ENCODE data around the gene LCP1. TPM values are rescaled to one million over a fixed set of nuclear protein-coding genes. Genes with fewer than 3 reads are reported as not detected.

LCP1 gene
- total RNA-seq, 1 experiment from 2014 or later, result 9.1 TPM

DNA sequence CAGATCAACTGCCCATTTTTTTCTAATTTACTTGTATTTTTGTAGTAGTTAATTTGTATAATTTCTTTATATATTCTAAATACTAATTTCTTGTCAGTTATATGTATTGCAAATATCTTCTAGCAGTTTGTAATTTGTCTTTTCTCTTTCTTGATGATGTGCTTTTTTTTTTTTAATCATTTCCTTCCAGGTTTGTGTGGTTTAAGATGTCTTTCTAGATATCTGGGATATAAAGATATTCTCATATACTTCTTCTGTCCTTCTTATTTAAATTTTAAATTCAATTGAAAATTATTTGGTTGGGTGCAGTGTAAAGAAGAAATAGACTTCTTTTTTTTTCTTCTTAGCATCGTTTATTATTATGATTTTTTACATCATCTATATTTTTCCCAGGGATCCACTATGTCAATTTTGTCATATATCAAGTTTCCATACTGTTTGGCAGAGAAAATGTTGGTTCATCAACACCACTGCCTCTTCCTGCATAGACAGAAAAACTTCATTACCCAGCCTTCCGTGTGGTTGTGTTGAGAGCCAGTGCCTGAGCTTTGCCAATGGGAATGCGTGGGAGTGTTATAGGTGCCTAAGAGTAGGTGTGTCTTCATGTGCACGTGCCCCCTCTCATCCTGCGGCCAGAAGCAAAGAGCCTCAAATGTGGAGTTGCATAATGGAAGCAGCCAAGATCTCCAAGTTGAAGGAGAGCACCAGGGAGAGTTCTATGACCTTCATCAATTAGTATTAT, 93.0 kb downstream of the LCP1 start:
- Histone ChIP-seq H3K4me1 (ENCODE audit: insufficient read depth, low read length, poor library complexity, severe bottlenecking) (no peaks in the 10 kb centered on the region), H3K27me3 (replicated peaks; ENCODE audit: insufficient read depth, low read depth, low read length, poor library complexity) (no peaks in the 10 kb centered on the region), H3K27ac (ENCODE audit: low read depth, low read length, poor library complexity, severe bottlenecking) (no peak overlapping the region), H3K9me3 (ENCODE audit: low read depth, low read length, poor library complexity, severe bottlenecking) (no peaks in the 10 kb centered on the region), H3K36me3 (ENCODE audit: insufficient read depth, low read length, poor library complexity, severe bottlenecking) (no peaks in the 10 kb centered on the region), H3K4me3 (ENCODE audit: low read depth, low read length, poor library complexity, severe bottlenecking) (no peak overlapping the region)
- CTCF ChIA-PET, result no interaction called here
- TF ChIP-seq, protein P1, sequence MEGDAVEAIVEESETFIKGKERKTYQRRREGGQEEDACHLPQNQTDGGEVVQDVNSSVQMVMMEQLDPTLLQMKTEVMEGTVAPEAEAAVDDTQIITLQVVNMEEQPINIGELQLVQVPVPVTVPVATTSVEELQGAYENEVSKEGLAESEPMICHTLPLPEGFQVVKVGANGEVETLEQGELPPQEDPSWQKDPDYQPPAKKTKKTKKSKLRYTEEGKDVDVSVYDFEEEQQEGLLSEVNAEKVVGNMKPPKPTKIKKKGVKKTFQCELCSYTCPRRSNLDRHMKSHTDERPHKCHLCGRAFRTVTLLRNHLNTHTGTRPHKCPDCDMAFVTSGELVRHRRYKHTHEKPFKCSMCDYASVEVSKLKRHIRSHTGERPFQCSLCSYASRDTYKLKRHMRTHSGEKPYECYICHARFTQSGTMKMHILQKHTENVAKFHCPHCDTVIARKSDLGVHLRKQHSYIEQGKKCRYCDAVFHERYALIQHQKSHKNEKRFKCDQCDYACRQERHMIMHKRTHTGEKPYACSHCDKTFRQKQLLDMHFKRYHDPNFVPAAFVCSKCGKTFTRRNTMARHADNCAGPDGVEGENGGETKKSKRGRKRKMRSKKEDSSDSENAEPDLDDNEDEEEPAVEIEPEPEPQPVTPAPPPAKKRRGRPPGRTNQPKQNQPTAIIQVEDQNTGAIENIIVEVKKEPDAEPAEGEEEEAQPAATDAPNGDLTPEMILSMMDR (conservative IDR thresholded peaks at IDR 0.05; ENCODE audit: low read depth, low read length), result no peak
- no peak for TF ChIP-seq EZH2 (IDR thresholded peaks at IDR 0.05; ENCODE audit: borderline replicate concordance, low read depth, low read length, poor library complexity, severe bottlenecking)
- DNase-seq (ENCODE audit: low spot score), result no peak
- POLR2A ChIA-PET (ENCODE audit: low non-redundant PET), result no interaction called here
- intact Hi-C loops (cut with micrococcal nuclease; ENCODE audit: unreplicated experiment), result no loop called here
- BruUV-seq (replicated peaks), result no TSS peak

DNA sequence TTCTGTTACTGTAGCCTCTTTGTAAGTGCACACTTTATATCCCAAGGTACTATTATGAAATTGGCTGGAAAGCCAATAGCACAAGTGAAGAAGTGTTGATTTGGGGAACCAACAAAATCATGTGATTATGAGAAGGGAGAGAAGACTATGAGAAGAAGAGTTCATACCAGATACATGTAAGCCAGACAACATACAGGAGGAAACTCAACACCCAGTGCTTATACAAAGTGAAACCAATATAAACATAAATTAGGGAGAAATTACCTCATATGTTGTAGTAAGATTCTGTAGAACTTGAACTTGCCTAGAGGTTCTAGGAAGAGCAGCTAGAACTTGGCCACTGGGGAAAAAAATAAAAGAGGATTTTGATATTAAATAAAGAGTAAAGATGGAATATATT, 94.5 kb downstream of the LCP1 start:
- intact Hi-C loops (cut with micrococcal nuclease; ENCODE audit: unreplicated experiment), result no loop called here
- BruUV-seq (replicated peaks), result no TSS peak
- H3K4me1 ChIP-seq (ENCODE audit: insufficient read depth, low read length, poor library complexity, severe bottlenecking), result no peaks in the 10 kb centered on the region
- no peak overlapping the region for H3K27ac ChIP-seq (ENCODE audit: low read depth, low read length, poor library complexity, severe bottlenecking)
- H3K27me3 ChIP-seq (replicated peaks; ENCODE audit: insufficient read depth, low read depth, low read length, poor library complexity), result no peaks in the 10 kb centered on the region
- POLR2A ChIA-PET (ENCODE audit: low non-redundant PET), result no interaction called here
- no peak overlapping the region for H3K4me3 ChIP-seq (ENCODE audit: low read depth, low read length, poor library complexity, severe bottlenecking)
- no peaks in the 10 kb centered on the region for H3K36me3 ChIP-seq (ENCODE audit: insufficient read depth, low read length, poor library complexity, severe bottlenecking)
- no peaks in the 10 kb centered on the region for H3K9me3 ChIP-seq (ENCODE audit: low read depth, low read length, poor library complexity, severe bottlenecking)
- no peak for DNase-seq (ENCODE audit: low spot score)
- CTCF ChIA-PET, result no interaction called here
- no peak for TF ChIP-seq EZH2 (IDR thresholded peaks at IDR 0.05; ENCODE audit: borderline replicate concordance, low read depth, low read length, poor library complexity, severe bottlenecking)
- TF ChIP-seq, protein P1 (conservative IDR thresholded peaks at IDR 0.05; ENCODE audit: low read depth, low read length), result no peak

DNA sequence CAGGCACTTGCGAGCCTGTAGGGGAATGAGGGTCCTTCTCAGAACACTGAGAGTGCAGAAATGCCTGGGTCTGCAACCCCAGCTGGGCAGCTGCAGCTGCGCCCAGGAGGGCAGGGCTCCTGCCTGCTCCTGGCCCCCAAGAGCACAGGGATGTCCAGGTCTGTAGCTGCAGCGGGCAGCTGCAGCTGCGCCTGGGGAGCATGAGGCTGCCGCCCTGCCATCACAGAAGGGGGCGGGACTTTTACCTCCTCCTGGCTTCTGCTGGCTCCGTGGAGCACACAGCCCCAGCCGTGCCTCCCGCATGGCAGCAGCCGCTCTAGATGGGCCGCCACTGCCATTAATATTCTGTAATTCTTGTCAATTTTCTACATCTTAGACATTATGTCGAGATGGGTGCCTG, 95.0 kb downstream of the LCP1 start:
- no TSS peak for BruUV-seq (replicated peaks)
- no peaks in the 10 kb centered on the region for H3K36me3 ChIP-seq (ENCODE audit: insufficient read depth, low read length, poor library complexity, severe bottlenecking)
- no peak for DNase-seq (ENCODE audit: low spot score)
- ChIA-PET CTCF (no interaction called here), POLR2A (ENCODE audit: low non-redundant PET) (no interaction called here)
- intact Hi-C loops (cut with micrococcal nuclease; ENCODE audit: unreplicated experiment), result no loop called here
- no peaks in the 10 kb centered on the region for H3K9me3 ChIP-seq (ENCODE audit: low read depth, low read length, poor library complexity, severe bottlenecking)
- no peak overlapping the region for H3K4me3 ChIP-seq (ENCODE audit: low read depth, low read length, poor library complexity, severe bottlenecking)
- H3K27ac ChIP-seq (ENCODE audit: low read depth, low read length, poor library complexity, severe bottlenecking), result no peak overlapping the region
- peaks cover 3% of the 10 kb centered on the region for H3K4me1 ChIP-seq (ENCODE audit: insufficient read depth, low read length, poor library complexity, severe bottlenecking)
- H3K27me3 ChIP-seq (replicated peaks; ENCODE audit: insufficient read depth, low read depth, low read length, poor library complexity), result no peaks in the 10 kb centered on the region
- TF ChIP-seq, protein P1 (conservative IDR thresholded peaks at IDR 0.05; ENCODE audit: low read depth, low read length), result no peak
- no peak for TF ChIP-seq EZH2 (IDR thresholded peaks at IDR 0.05; ENCODE audit: borderline replicate concordance, low read depth, low read length, poor library complexity, severe bottlenecking)

Measured in A673 (cell line).